K562 (cell line): Measurements from ENCODE around the gene SCFD2. TPM values are rescaled to one million over a fixed set of nuclear protein-coding genes. Genes with fewer than 3 reads are reported as not detected.

Experiments used
- ATAC-seq: fragments of 200-7000 bp; cut with Tn5 transposase; 3 replicates; pipeline ENCODE4 v1.9.1; 2020; ENCODE audit warnings: moderate library complexity
- BruUV-seq: library from RNA; stranded (reverse); fragments of 400-500 nt; replicated peaks from 2 replicates; lab custom pipeline; 2021; lab: Mats Ljungman, UMichigan
- CTCF ChIA-PET: fragments of 300-600 bp; formaldehyde crosslinking; extraction: SDS; loops from one replicate; lab custom pipeline; 2021; ENCODE audit warnings: low intra/inter-chr PET ratio; lab: Yijun Ruan, JAX
- POLR2A ChIA-PET: fragments of 300-600, 350-650 bp; sonication (Branson Sonifier 250); formaldehyde crosslinking; extraction: SDS; loops from one replicate; lab custom pipeline; 2021; ENCODE audit warnings: antibody characterized with exemption, inconsistent platforms; lab: Yijun Ruan, JAX
- DNase-seq, 4 experiments: peaks; one replicate each; pipeline versions ENCODE4 v3.0.0 to v3.0.0-alpha.2; 2011 to 2018; ENCODE audit warnings: low spot score in 3 of 4, mixed read lengths in 3 of 4; ENCODE audit errors: extremely low read depth in 1 of 4
- FAIRE-seq: peaks from 2 replicates; lab custom pipeline; 2011; peaks lifted over from hg19 to GRCh38; lab: Jason Lieb, UNC
- H2AFZ ChIP-seq: 2 replicates; pipeline ENCODE4 v1.6.0; 2011; ENCODE audit warnings: low read depth, low read length, control low read depth, inconsistent platforms
- H3K27ac ChIP-seq: fragments of 200-600 bp; 3 replicates; pipeline ENCODE4 v1.8.0; 2011; ENCODE audit warnings: low read depth, mild to moderate bottlenecking, control low read depth, inconsistent platforms, low read length, moderate library complexity, mixed read lengths; ENCODE audit errors: extremely low read depth
- H3K27me3 ChIP-seq, 2 experiments: fragments of 300-600 bp in 1 of 2; 2 replicates in 1 of 2; 3 replicates in 1 of 2; pipeline versions ENCODE4 v1.6.0 to v1.8.0; 2011; ENCODE audit warnings: inconsistent platforms in 2 of 2, low read length in 2 of 2, mild to moderate bottlenecking in 1 of 2, mixed read lengths in 1 of 2, moderate library complexity in 1 of 2; ENCODE audit not compliant: control insufficient read depth in 2 of 2, insufficient read depth in 2 of 2
- H3K36me3 ChIP-seq: fragments of 300-600 bp; 3 replicates; pipeline ENCODE4 v1.8.0; 2011; ENCODE audit warnings: mild to moderate bottlenecking, low read length, inconsistent platforms; ENCODE audit not compliant: control insufficient read depth, insufficient read depth
- H3K4me1 ChIP-seq, 2 experiments: fragments of 200-600 bp in 1 of 2; replicated peaks in 1 of 2; 2 replicates in 1 of 2; 3 replicates in 1 of 2; pipeline versions ENCODE4 v1.5.1 to v1.8.0; 2011; ENCODE audit warnings: inconsistent platforms in 2 of 2, low read length in 2 of 2, mild to moderate bottlenecking in 1 of 2, mixed read lengths in 1 of 2, moderate library complexity in 1 of 2; ENCODE audit not compliant: control insufficient read depth in 2 of 2, insufficient read depth in 2 of 2
- H3K4me2 ChIP-seq: 2 replicates; pipeline ENCODE4 v1.6.1; 2011; ENCODE audit warnings: low read length, control low read depth, inconsistent platforms, mixed read lengths; ENCODE audit not compliant: insufficient read depth
- H3K4me3 ChIP-seq: fragments of 200-600 bp; sonication (generic), shearing (Covaris generic); 2 replicates; pipeline ENCODE4 v1.5.1; 2016; ENCODE audit warnings: control low read depth, inconsistent platforms
- H3K79me2 ChIP-seq: fragments of 200-600 bp; 3 replicates; pipeline ENCODE4 v1.8.0; 2011; ENCODE audit warnings: low read length, inconsistent platforms; ENCODE audit not compliant: control insufficient read depth, insufficient read depth
- H3K9ac ChIP-seq, 2 experiments: 2 replicates each; pipeline versions ENCODE4 v1.6.0 to v1.6.1; 2011; ENCODE audit warnings: low read depth in 2 of 2, low read length in 2 of 2, control low read depth in 1 of 2, inconsistent platforms in 1 of 2, mild to moderate bottlenecking in 1 of 2, mixed read lengths in 1 of 2; ENCODE audit not compliant: insufficient read depth in 1 of 2
- H3K9me1 ChIP-seq: one replicate; pipeline ENCODE4 v1.6.0; 2011; ENCODE audit warnings: inconsistent platforms, mild to moderate bottlenecking, low read length, moderate library complexity; ENCODE audit not compliant: control insufficient read depth, insufficient read depth
- H3K9me3 ChIP-seq: replicated peaks from 2 replicates; pipeline ENCODE4 v1.5.1; 2011; ENCODE audit warnings: low read depth, low read length, inconsistent platforms; ENCODE audit not compliant: control insufficient read depth, insufficient read depth
- H4K20me1 ChIP-seq: replicated peaks from 2 replicates; pipeline ENCODE4 v1.6.1; 2011; ENCODE audit warnings: low read length, inconsistent platforms, mixed read lengths; ENCODE audit not compliant: control insufficient read depth, insufficient read depth
- ATF1 ChIP-seq, 2 experiments: fragments of 450-650 bp in 1 of 2; IDR thresholded peaks; 2 replicates each; pipeline ENCODE4 v1.6.1; 2016; ENCODE audit warnings: missing compliant biosample characterization in 1 of 2, missing genetic modification characterization in 1 of 2
- BCL6 ChIP-seq: fragments of 250-450 bp; sonication (Bioruptor Pico); IDR thresholded peaks from 2 replicates; pipeline ENCODE4 v1.4.0; 2020
- BCOR ChIP-seq: fragments of 450-650 bp; IDR thresholded peaks from 2 replicates; pipeline ENCODE4 v1.6.1; 2016
- DMBX1 ChIP-seq: fragments of 250-450 bp; sonication (Bioruptor Pico); IDR thresholded peaks from 2 replicates; pipeline ENCODE4 v1.8.0; 2022; ENCODE audit warnings: inconsistent platforms, mild to moderate bottlenecking, moderate library complexity, borderline replicate concordance
- KDM1A ChIP-seq, 2 experiments: fragments of 450-650 bp; IDR thresholded peaks; 2 replicates each; pipeline ENCODE4 v1.6.1; 2016; ENCODE audit warnings: mild to moderate bottlenecking in 2 of 2
- KLF16 ChIP-seq: IDR thresholded peaks from 2 replicates; pipeline ENCODE4 v1.6.1; 2016; ENCODE audit warnings: antibody characterized with exemption
- RBFOX2 ChIP-seq: fragments of 200-400 bp; formaldehyde crosslinking; IDR thresholded peaks from 2 replicates; pipeline ENCODE4 v1.6.1; 2017; ENCODE audit warnings: low read depth, mild to moderate bottlenecking, low read length, moderate library complexity
- RBM25 ChIP-seq: fragments of 200-400 bp; formaldehyde crosslinking; IDR thresholded peaks from 2 replicates; pipeline ENCODE4 v1.6.1; 2018; ENCODE audit warnings: low read length, low read depth, moderate library complexity; ENCODE audit not compliant: severe bottlenecking
- RHOXF2B ChIP-seq: fragments of 250-450 bp; sonication (Bioruptor Pico); conservative IDR thresholded peaks from 2 replicates; pipeline ENCODE4 v1.5.1; 2021
- TBL1XR1 ChIP-seq, 2 experiments: IDR thresholded peaks; 2 replicates each; pipeline ENCODE4 v1.6.1; 2012; ENCODE audit warnings: improper control_type of control experiment in 2 of 2, low read length in 2 of 2, mild to moderate bottlenecking in 1 of 2
- XRCC3 ChIP-seq: fragments of 450-650 bp; IDR thresholded peaks from 2 replicates; pipeline ENCODE4 v1.6.1; 2017; ENCODE audit warnings: mild to moderate bottlenecking, moderate library complexity
- ZNF75A ChIP-seq: fragments of 450-650 bp; formaldehyde crosslinking; IDR thresholded peaks from 2 replicates; pipeline ENCODE4 v1.4.0; 2020; ENCODE audit warnings: mild to moderate bottlenecking
- WGBS: fragments of 100-300 bp; shearing (Covaris generic); methylation state at CpG from one replicate; pipeline ENCODE4 v1.1.6; 2016; ENCODE audit warnings: low coverage, mixed read lengths; ENCODE audit not compliant: insufficient coverage; ENCODE audit errors: missing lambda C conversion rate; 5-methylcytosine and 5-hydroxymethylcytosine counted together
- in situ Hi-C: fragments of 300-500 bp; cut with MboI; formaldehyde crosslinking; loops from 4 replicates; pipeline ENCODE4 v1.15.0; 2018; ENCODE audit warnings: inconsistent platforms, mixed read lengths
- intact Hi-C: fragments of 100-400 bp; cut with micrococcal nuclease; formaldehyde crosslinking; loops from 2 replicates; pipeline ENCODE4 v1.14.2; 2022
- polyA plus RNA-seq, 8 experiments: library from polyadenylated mRNA; depleted of rRNA in 4 of 8; stranded (reverse) in 5 of 8; unstranded in 3 of 8; fragments of >200 nt; fragmentation: Nextera tagmentation in 2 of 8; fragmentation: Illumina TruSeq in 1 of 8; extraction: Ambion mirVana in 2 of 8; extraction: Trizol in 1 of 8; gene quantifications; 2 replicates each; pipeline versions ENCODE4 v1.2.1 to v1.2.3, GENCODE V29; 2011 to 2014; ENCODE audit warnings: inconsistent platforms in 1 of 8, missing spikeins in 1 of 8
- total RNA-seq, 7 experiments: library from RNA; depleted of rRNA in 6 of 7; stranded (reverse); fragments of >200 nt in 6 of 7; fragmentation: Illumina TruSeq in 2 of 7; extraction: Trizol in 2 of 7; gene quantifications; 2 replicates each; pipeline versions ENCODE4 v1.2.1 to v1.2.3, GENCODE V29; 2011 to 2021; ENCODE audit warnings: low replicate concordance in 1 of 7
- TF ChIP-seq, protein P1 (sequence below): fragments of 250-450 bp; sonication (Bioruptor Pico); IDR thresholded peaks from 2 replicates; pipeline ENCODE4 v1.8.0; 2022; ENCODE audit warnings: moderate library complexity, mild to moderate bottlenecking, inconsistent platforms
- TF ChIP-seq, protein P2 (sequence below): fragments of 450-650 bp; formaldehyde crosslinking; IDR thresholded peaks from 2 replicates; pipeline ENCODE4 v1.4.0; 2022; ENCODE audit warnings: missing genetic modification characterization
- TF ChIP-seq, protein P3 (sequence below), 2 experiments: IDR thresholded peaks; 2 replicates each; pipeline ENCODE4 v1.6.1; 2012; ENCODE audit warnings: improper control_type of control experiment in 2 of 2, low read depth in 2 of 2, low read length in 2 of 2, borderline replicate concordance in 1 of 2
- TF ChIP-seq, protein P4 (sequence below): sonication (generic); formaldehyde crosslinking; IDR thresholded peaks from 2 replicates; pipeline ENCODE4 v1.8.0; 2022; ENCODE audit warnings: missing genetic modification reagents, mild to moderate bottlenecking, moderate library complexity, borderline replicate concordance

The SCFD2 gene
- total and polyA plus RNA-seq, 9 of the 15 experiments (the other 6 are each of a cell fraction or from before 2014, with no cell fraction given), result 5.7 to 30.3 (median 22.8) TPM

DNA sequence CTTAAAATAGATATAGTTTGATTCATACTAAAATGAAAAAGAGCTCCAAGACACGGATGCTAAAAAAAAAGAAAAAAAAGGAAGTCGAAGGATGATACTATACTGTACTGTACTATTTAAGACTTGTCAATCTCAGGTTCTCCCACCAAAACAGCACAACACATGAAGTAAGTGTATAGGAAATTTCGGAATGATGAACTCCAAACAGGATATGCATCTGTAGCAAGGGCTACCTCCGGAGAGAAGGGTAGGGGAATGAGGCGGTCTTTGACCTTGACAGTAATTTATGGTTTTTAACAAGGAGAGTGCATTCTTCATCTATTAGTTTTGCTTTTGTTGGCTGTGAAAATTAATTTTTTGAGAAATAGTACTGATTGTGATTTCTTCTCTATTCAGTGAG, 11.0 kb upstream of the SCFD2 start (continued):
- TF ChIP-seq RHOXF2B (CRISPR knock-in tag), result no peak

DNA sequence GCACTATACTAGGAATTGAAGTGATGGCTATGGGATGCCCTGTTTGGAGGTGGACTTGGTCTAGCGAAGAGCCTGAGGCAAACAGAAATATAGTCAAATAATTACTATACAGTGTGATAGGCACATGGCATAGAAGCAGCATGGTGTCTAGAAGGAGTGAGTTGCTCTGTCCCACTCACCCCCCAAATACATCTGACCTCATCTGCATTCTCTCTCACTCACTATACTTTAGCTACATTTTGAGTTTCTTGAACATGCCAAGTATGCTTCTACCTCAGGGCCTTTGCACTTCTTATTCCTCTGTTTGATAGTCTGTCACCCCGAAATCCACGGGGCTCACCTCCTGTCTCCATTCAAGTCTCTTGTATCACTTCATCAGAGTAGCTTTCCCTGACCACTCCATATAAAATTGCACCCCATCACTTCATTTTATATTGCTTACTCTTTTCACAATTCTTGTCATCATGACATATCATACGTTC, 9.0 kb upstream of the SCFD2 start:
- Histone ChIP-seq H3K79me2 (peaks cover 24% of the 10 kb centered on the region), H3K27ac (no peak overlapping the region), H3K36me3 (peaks cover 8% of the 10 kb centered on the region; the same call in 2 of the 3 replicates), H3K9me3 (no peaks in the 10 kb centered on the region), H3K4me2 (no peak overlapping the region), H3K27me3 (no peaks in the 10 kb centered on the region), H3K9ac (no peak overlapping the region), H2AFZ (no peak overlapping the region), H3K4me1 (peaks cover 8 to 33% of the 10 kb centered on the region in 2 experiments; a peak in 4 of 5 replicates), H3K9me1 (no peaks in the 10 kb centered on the region), H4K20me1 (no peaks in the 10 kb centered on the region; the same call in 1 of the 2 replicates), H3K4me3 (no peak overlapping the region)
- ChIA-PET CTCF (no interaction called here), POLR2A (interaction anchor here (0.9 kb wide), 1 partner anchor 8 kb away, joined by 4 read pairs; no protein-coding TSS in a partner anchor)
- WGBS, result 72% methylated on average over 4 of the region's 4 CpGs
- ATAC-seq (no peak), FAIRE-seq (no peak), DNase-seq (no peak)
- no TSS peak for BruUV-seq
- intact Hi-C loops, result loop anchor here (10.0 kb wide), 1 partner anchor 180 kb away; no protein-coding TSS in a partner anchor
- in situ Hi-C loops, result no loop called here
- TF ChIP-seq BCOR, result peak; percentile 73
- 0 out of 4 replicates have a peak, but pooled peaks of 1 of the 2 experiments have one; percentile 15 for TF ChIP-seq KDM1A (IDR thresholded peaks at IDR 0.05)
- no peak for TF ChIP-seq ZNF75A (CRISPR knock-in tag)
- TF ChIP-seq, protein P1, sequence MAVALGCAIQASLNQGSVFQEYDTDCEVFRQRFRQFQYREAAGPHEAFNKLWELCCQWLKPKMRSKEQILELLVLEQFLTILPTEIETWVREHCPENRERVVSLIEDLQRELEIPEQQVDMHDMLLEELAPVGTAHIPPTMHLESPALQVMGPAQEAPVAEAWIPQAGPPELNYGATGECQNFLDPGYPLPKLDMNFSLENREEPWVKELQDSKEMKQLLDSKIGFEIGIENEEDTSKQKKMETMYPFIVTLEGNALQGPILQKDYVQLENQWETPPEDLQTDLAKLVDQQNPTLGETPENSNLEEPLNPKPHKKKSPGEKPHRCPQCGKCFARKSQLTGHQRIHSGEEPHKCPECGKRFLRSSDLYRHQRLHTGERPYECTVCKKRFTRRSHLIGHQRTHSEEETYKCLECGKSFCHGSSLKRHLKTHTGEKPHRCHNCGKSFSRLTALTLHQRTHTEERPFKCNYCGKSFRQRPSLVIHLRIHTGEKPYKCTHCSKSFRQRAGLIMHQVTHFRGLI (CRISPR knock-in tag), result no peak
- TF ChIP-seq, protein P2, sequence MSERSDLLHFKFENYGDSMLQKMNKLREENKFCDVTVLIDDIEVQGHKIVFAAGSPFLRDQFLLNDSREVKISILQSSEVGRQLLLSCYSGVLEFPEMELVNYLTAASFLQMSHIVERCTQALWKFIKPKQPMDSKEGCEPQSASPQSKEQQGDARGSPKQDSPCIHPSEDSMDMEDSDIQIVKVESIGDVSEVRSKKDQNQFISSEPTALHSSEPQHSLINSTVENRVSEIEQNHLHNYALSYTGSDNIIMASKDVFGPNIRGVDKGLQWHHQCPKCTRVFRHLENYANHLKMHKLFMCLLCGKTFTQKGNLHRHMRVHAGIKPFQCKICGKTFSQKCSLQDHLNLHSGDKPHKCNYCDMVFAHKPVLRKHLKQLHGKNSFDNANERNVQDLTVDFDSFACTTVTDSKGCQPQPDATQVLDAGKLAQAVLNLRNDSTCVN (CRISPR knock-in tag), result no peak
- TF ChIP-seq, protein P3, sequence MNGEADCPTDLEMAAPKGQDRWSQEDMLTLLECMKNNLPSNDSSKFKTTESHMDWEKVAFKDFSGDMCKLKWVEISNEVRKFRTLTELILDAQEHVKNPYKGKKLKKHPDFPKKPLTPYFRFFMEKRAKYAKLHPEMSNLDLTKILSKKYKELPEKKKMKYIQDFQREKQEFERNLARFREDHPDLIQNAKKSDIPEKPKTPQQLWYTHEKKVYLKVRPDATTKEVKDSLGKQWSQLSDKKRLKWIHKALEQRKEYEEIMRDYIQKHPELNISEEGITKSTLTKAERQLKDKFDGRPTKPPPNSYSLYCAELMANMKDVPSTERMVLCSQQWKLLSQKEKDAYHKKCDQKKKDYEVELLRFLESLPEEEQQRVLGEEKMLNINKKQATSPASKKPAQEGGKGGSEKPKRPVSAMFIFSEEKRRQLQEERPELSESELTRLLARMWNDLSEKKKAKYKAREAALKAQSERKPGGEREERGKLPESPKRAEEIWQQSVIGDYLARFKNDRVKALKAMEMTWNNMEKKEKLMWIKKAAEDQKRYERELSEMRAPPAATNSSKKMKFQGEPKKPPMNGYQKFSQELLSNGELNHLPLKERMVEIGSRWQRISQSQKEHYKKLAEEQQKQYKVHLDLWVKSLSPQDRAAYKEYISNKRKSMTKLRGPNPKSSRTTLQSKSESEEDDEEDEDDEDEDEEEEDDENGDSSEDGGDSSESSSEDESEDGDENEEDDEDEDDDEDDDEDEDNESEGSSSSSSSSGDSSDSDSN (IDR thresholded peaks at IDR 0.05; ENCODE audit: borderline replicate concordance in 1 of 2, low read depth in 2 of 2, low read length in 2 of 2), result no peak
- TF ChIP-seq TBL1XR1 (IDR thresholded peaks at IDR 0.05; ENCODE audit: low read length in 2 of 2), result no peak
- TF ChIP-seq DMBX1 (CRISPR knock-in tag), result no peak
- no peak for TF ChIP-seq RBFOX2
- TF ChIP-seq BCL6 (CRISPR knock-in tag), result no peak
- TF ChIP-seq ATF1 (CRISPR knock-in tag; IDR thresholded peaks at IDR 0.05), result no peak
- TF ChIP-seq ATF1 (tag; IDR thresholded peaks at IDR 0.05), result no peak
- TF ChIP-seq RBM25, result peak; percentile 91
- TF ChIP-seq, protein P4, sequence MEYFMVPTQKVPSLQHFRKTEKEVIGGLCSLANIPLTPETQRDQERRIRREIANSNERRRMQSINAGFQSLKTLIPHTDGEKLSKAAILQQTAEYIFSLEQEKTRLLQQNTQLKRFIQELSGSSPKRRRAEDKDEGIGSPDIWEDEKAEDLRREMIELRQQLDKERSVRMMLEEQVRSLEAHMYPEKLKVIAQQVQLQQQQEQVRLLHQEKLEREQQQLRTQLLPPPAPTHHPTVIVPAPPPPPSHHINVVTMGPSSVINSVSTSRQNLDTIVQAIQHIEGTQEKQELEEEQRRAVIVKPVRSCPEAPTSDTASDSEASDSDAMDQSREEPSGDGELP (CRISPR knock-in tag), result no peak
- no peak for TF ChIP-seq KLF16
- TF ChIP-seq XRCC3, result no peak
